AG04450 (cell line): ENCODE results near the gene NPIPB8. TPM values are rescaled to one million over a fixed set of nuclear protein-coding genes. Genes with fewer than 3 reads are reported as not detected.
"Not testable (repeated sequence)": the region's sequence is repeated elsewhere in the genome, so short reads cannot be mapped to it uniquely, and the experiment has no call there.

Experiments
- CTCF ChIA-PET: fragments of 300-600, 350-600 bp; formaldehyde crosslinking; extraction: SDS; loops from one replicate; lab custom pipeline; 2022; ENCODE audit warnings: antibody characterized with exemption, inconsistent platforms; lab: Charles Lee
- POLR2A ChIA-PET: fragments of 350-600 bp; formaldehyde crosslinking; extraction: SDS; loops from one replicate; lab custom pipeline; 2021; ENCODE audit warnings: antibody characterized with exemption, inconsistent platforms; lab: Yijun Ruan, JAX
- DNase-seq: peaks from one replicate; pipeline ENCODE4 v3.0.0-alpha.2; 2011; ENCODE audit warnings: low read depth, low spot score
- H3K27ac ChIP-seq: one replicate; pipeline ENCODE4 v1.5.1; 2012; ENCODE audit warnings: low read depth, low read length, control low read depth
- H3K27me3 ChIP-seq: one replicate; pipeline ENCODE4 v1.6.0; 2012; ENCODE audit warnings: low read length; ENCODE audit not compliant: control insufficient read depth, insufficient read depth
- H3K4me3 ChIP-seq: 2 replicates; pipeline ENCODE4 v1.5.1; 2011; ENCODE audit warnings: mild to moderate bottlenecking, low read depth, low read length, control low read depth
- H3K9me3 ChIP-seq: 2 replicates; pipeline ENCODE4 v1.5.1; 2012; ENCODE audit warnings: low read length; ENCODE audit not compliant: control insufficient read depth, insufficient read depth
- polyA plus RNA-seq: library from polyadenylated mRNA; depleted of rRNA; stranded (reverse); fragments of >200 nt; gene quantifications from 2 replicates; pipeline ENCODE4 v1.2.3, GENCODE V29; 2011
- TF ChIP-seq, protein P1 (sequence below): IDR thresholded peaks from 2 replicates; pipeline ENCODE4 v1.5.1; 2011; ENCODE audit warnings: low read depth, low read length, control low read depth, inconsistent platforms

The NPIPB8 gene
- polyA plus RNA-seq, 1 experiment: 0.69 TPM

DNA sequence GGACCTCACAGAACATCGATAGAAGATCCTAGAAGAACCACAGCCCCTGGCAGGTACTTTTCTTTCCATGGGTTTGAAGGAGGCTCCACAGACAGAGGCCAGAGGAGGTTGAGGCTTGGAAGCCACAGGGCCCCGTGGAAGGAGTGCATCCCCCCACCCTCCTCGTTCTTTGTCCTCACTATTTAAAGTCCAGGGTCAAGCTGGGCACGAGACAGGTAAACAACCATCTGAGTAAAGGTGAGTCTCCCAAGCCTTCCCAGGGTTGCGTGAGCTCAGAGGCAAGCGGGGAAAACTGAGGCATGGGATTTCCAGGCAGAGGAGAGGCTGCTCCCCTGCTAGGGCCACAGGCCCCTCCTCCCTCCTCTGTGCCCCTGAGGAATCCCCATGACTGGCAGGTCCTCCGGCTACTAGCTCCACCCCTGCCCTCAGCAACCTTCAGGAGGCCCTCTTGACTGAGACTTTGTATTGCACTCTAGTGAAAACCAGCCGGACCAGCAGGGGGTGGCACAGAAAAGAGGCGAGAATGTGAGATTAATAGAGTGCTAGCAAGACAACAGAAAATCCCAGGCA is 40.1 kb upstream of the NPIPB8 start:
- Histone ChIP-seq H3K27ac (no peak overlapping the region), H3K4me3 (no peak overlapping the region), H3K9me3 (no peaks in the 10 kb centered on the region), H3K27me3 (peaks cover 4% of the 10 kb centered on the region)
- TF ChIP-seq, protein P1, sequence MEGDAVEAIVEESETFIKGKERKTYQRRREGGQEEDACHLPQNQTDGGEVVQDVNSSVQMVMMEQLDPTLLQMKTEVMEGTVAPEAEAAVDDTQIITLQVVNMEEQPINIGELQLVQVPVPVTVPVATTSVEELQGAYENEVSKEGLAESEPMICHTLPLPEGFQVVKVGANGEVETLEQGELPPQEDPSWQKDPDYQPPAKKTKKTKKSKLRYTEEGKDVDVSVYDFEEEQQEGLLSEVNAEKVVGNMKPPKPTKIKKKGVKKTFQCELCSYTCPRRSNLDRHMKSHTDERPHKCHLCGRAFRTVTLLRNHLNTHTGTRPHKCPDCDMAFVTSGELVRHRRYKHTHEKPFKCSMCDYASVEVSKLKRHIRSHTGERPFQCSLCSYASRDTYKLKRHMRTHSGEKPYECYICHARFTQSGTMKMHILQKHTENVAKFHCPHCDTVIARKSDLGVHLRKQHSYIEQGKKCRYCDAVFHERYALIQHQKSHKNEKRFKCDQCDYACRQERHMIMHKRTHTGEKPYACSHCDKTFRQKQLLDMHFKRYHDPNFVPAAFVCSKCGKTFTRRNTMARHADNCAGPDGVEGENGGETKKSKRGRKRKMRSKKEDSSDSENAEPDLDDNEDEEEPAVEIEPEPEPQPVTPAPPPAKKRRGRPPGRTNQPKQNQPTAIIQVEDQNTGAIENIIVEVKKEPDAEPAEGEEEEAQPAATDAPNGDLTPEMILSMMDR: 0 out of 2 replicates have a peak, but pooled peaks have one; percentile 9
- POLR2A ChIA-PET: no interaction called here
- DNase-seq: no peak
- CTCF ChIA-PET: no interaction called here

DNA sequence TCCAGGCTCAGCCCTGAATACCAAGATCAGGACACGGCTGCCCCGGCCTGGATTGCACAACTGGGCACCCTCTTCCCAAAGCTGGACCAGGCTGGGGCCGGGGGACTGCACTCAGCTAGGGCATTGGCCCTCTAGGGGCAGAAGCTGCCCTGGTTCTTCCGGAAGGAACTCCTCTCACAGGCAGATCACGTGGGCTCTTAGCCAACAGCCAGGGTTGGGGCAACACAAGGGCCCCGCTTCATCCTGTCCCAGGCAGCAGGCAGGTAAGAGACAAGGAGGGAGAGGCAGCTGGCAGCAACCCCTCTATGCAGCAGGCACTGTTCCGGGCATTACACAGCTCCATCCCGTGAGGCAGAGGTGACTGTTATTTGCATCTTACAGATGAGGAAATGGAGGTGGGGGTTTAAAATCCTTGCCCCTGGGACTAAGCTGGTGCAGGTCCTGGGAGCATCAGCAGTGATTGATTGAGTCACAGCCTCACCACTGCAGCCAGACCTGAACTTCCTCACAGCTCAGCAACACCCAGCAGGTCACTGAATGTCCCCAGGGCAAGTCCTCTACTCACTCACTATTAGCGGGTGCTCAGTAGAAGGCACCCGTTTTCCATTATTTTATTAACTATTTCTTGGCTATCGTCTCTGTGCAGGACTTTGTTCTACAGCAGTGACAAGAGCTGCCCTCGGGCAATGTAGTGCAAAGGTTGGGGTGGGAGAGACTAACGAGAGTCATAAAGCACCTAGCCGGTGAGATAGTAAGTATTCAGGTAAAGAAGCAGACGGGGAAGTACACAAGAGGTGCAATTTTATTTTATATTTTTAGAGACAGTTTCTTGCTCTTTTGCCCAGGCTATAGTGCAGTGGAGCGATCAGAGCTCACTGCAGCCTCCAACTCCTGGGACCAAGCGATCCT is 38.2 kb upstream of the NPIPB8 start:
- peaks cover 19% of the 10 kb centered on the region for H3K27me3 ChIP-seq
- H3K27ac ChIP-seq, CTCF ChIA-PET, H3K4me3 ChIP-seq, H3K9me3 ChIP-seq, POLR2A ChIA-PET, DNase-seq: not testable (repeated sequence)

DNA sequence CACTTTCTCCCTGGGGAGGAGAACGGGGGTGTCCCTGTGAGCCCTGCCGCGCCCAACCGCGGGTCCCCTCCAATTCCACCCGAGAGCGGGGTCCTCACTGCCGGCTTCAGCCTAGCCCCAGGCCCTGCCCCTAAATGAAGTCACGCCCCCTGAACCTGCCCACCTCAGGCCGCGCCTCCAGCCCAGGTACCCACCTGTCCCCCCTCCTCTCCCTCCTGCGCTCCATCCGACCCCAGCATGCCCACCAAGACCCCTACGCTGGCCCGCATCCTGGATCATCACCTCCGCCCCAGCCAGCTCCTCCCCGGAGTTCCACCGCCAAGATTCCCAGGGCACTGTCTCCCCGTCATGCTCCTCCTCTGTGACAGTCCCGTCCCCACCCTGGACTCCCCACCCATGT is 36.9 kb upstream of the NPIPB8 start:
- H3K27ac ChIP-seq, POLR2A ChIA-PET, H3K9me3 ChIP-seq, DNase-seq, CTCF ChIA-PET, H3K4me3 ChIP-seq: not testable (repeated sequence)
- peaks cover 26% of the 10 kb centered on the region for H3K27me3 ChIP-seq

DNA sequence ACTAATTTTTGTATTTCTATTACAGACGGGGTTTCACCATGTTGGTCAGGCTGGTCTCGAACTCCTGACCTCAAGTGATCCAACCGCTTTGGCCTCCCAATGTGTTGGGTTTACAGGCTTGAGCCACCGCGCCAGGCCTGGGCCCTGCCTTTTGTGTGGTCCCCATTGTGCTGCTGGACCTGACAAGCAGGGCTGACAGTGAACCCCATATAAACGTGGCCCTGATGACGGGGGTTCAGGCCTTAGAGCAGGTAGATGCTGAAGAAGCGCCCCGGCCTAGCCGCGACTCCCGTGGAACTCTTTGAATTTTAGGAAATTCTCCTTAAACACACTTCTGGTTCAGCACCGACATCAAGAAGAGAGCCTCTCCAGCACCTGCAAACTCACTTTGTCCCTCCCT is 36.3 kb upstream of the NPIPB8 start:
- POLR2A ChIA-PET, DNase-seq, H3K4me3 ChIP-seq, CTCF ChIA-PET, H3K9me3 ChIP-seq, H3K27ac ChIP-seq: not testable (repeated sequence)
- H3K27me3 ChIP-seq: peaks cover 32% of the 10 kb centered on the region

DNA sequence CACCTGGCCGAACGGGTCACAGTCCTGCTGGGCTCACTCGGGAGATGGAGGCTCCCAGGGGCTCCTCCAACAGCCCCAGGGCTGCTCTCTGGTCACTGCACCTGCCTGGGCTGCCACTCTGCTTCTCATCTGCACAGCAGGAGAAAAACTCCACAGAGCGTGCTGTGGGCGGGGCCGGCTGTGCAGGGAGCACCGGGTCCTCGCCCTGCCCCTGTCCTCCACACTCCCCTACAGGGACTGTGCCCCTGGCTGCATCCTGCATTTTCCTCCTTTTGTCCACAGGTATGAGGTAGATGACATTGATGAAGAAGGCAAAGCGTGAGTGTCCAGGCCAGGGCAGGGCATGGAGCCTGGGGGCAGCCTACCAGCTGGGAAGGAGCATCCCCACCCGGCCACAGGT is 35.8 kb upstream of the NPIPB8 start:
- H3K27ac ChIP-seq, DNase-seq, H3K4me3 ChIP-seq, CTCF ChIA-PET, H3K9me3 ChIP-seq, POLR2A ChIA-PET: not testable (repeated sequence)
- peaks cover 37% of the 10 kb centered on the region for H3K27me3 ChIP-seq

DNA sequence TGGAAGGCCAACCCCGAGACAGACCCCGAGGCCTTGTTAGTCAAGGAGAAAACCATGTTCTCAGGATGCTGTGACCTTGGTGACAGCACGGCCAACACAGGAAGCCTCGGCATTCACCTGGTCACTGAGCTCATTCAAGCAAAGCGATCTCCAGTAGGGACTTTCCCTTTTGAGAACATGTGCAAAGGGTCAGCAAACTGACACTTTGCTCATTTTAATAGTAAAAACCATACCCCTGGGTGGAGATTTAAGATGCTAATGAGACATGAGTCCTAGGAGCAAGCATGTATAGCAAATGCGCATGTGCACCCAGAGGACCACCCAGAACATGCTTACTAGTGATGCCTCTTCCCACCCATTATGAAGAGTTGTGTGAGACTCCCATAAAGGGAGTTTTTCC is 35.3 kb upstream of the NPIPB8 start:
- no peak overlapping the region for H3K4me3 ChIP-seq
- no peak for DNase-seq
- ChIA-PET POLR2A (no interaction called here), CTCF (no interaction called here)
- H3K27ac ChIP-seq: no peak overlapping the region
- no peaks in the 10 kb centered on the region for H3K9me3 ChIP-seq
- TF ChIP-seq, protein P1: no peak
- peaks cover 40% of the 10 kb centered on the region for H3K27me3 ChIP-seq
